ENCODE measurements around the gene ZNF407. TPM values are rescaled to one million over a fixed set of nuclear protein-coding genes. Genes with fewer than 3 reads are reported as not detected.

The ZNF407 gene
- total RNA-seq, 1 experiment from 2014 or later: 7.6 TPM

DNA sequence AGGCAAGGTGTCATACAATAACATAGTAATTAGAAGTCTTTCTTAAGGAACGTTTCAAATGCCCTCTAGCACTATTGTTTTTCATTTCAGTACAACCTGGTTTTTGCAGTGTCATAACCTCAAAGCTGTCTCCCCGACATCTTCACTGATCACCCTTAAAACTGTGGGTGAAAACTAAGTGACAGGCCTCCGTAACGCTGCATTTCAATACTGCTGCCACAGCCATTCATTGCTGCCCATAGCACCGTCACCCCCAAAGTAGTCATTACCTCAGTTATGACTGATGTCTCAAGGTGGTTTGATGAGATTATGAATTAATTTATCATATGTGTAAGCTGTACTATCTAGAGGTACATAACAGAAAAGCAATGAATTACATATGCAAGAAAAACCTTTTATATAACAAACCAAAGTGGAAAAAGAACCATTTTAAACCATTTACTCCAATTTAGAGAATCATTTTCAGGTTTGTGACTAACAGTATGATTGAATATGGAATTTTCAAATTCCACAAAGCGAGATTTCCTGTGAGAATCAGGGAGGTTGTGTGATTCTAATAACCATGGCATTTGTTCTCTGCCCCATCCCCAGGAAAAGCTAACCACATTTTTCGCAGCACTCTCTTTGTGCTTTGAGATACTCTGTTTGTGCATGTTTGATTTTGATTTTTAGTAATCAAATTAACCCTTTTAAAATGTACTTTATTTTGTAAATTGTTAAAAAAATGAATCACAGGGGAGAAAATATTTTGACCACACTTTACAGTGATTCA, 348.3 kb downstream of the ZNF407 start:
- H2AFZ ChIP-seq (ENCODE audit: low read depth, low read length, poor library complexity, severe bottlenecking): no peak overlapping the region
- no TSS peak for BruUV-seq (replicated peaks)
- no peaks in the 10 kb centered on the region for H3K79me2 ChIP-seq (ENCODE audit: insufficient read depth, low read length)
- H3K27ac ChIP-seq (ENCODE audit: low read depth, low read length): no peak overlapping the region
- intact Hi-C loops (cut with micrococcal nuclease): no loop called here
- DNase-seq (ENCODE audit: low read depth, low spot score) (no peak), ATAC-seq (no peak)
- H3K9me2 ChIP-seq (ENCODE audit: insufficient read depth): no peaks in the 10 kb centered on the region
- H3K36me3 ChIP-seq (ENCODE audit: control insufficient read depth in 1 of 2, insufficient read depth in 2 of 2, low read length in 2 of 2): no peaks in the 10 kb centered on the region
- H3K4me2 ChIP-seq (ENCODE audit: low read length): no peak overlapping the region
- no peaks in the 10 kb centered on the region for H3K4me1 ChIP-seq (ENCODE audit: control insufficient read depth in 1 of 2, insufficient read depth in 2 of 2, low read length in 2 of 2)
- no peaks in the 10 kb centered on the region for H4K20me1 ChIP-seq (ENCODE audit: insufficient read depth)
- no peak overlapping the region for H3K9ac ChIP-seq (ENCODE audit: low read length)
- CTCF ChIA-PET: no interaction called here
- RAD21 ChIA-PET (ENCODE audit: low non-redundant PET in 1 of 2, low total read pairs in 2 of 2, uncharacterized antibody in 2 of 2, unreplicated experiment in 2 of 2): no interaction called here
- POLR2A ChIA-PET: no interaction called here
- no peaks in the 10 kb centered on the region for H3K27me3 ChIP-seq (ENCODE audit: insufficient read depth, low read length)
- no peaks in the 10 kb centered on the region for H3K9me3 ChIP-seq (ENCODE audit: control insufficient read depth in 1 of 2, insufficient read depth in 1 of 2, low read depth in 1 of 2, low read length in 2 of 2)
- H3K4me3 ChIP-seq (replicated peaks in 1 of 2; ENCODE audit: low read depth in 1 of 2, low read length in 2 of 2): no peak overlapping the region
- TF ChIP-seq, protein P1, sequence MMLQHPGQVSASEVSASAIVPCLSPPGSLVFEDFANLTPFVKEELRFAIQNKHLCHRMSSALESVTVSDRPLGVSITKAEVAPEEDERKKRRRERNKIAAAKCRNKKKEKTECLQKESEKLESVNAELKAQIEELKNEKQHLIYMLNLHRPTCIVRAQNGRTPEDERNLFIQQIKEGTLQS (IDR thresholded peaks at IDR 0.05): no peak
- no peak for TF ChIP-seq EZH2 (IDR thresholded peaks at IDR 0.05)
- no peak for TF ChIP-seq MAX (IDR thresholded peaks at IDR 0.05)
- TF ChIP-seq TCF7L2 (IDR thresholded peaks at IDR 0.05; ENCODE audit: borderline replicate concordance, extremely low read depth, insufficient read depth, insufficient read length): no peak
- TF ChIP-seq RAD21 (IDR thresholded peaks at IDR 0.05; ENCODE audit: low read depth): no peak
- TF ChIP-seq ZNF274 (IDR thresholded peaks at IDR 0.05; ENCODE audit: low read depth, low read length): no peak
- no peak for TF ChIP-seq SIN3A (IDR thresholded peaks at IDR 0.05; ENCODE audit: low read depth)

GRCh38 chr18:74946646-74947375, 349.1 kb downstream of the ZNF407 start:
- intact Hi-C loops (cut with micrococcal nuclease): no loop called here
- ATAC-seq (no peak), DNase-seq (ENCODE audit: low read depth, low spot score) (no peak)
- CTCF ChIA-PET: no interaction called here
- no peaks in the 10 kb centered on the region for H3K9me2 ChIP-seq (ENCODE audit: insufficient read depth)
- H4K20me1 ChIP-seq (ENCODE audit: insufficient read depth): no peaks in the 10 kb centered on the region
- no peak overlapping the region for H2AFZ ChIP-seq (ENCODE audit: low read depth, low read length, poor library complexity, severe bottlenecking)
- H3K4me1 ChIP-seq (ENCODE audit: control insufficient read depth in 1 of 2, insufficient read depth in 2 of 2, low read length in 2 of 2): no peaks in the 10 kb centered on the region
- no peak overlapping the region for H3K9ac ChIP-seq (ENCODE audit: low read length)
- H3K9me3 ChIP-seq (ENCODE audit: control insufficient read depth in 1 of 2, insufficient read depth in 1 of 2, low read depth in 1 of 2, low read length in 2 of 2): no peaks in the 10 kb centered on the region
- RAD21 ChIA-PET (ENCODE audit: low non-redundant PET in 1 of 2, low total read pairs in 2 of 2, uncharacterized antibody in 2 of 2, unreplicated experiment in 2 of 2): no interaction called here
- no peaks in the 10 kb centered on the region for H3K79me2 ChIP-seq (ENCODE audit: insufficient read depth, low read length)
- H3K36me3 ChIP-seq (ENCODE audit: control insufficient read depth in 1 of 2, insufficient read depth in 2 of 2, low read length in 2 of 2): no peaks in the 10 kb centered on the region
- no TSS peak for BruUV-seq (replicated peaks)
- no peak overlapping the region for H3K27ac ChIP-seq (ENCODE audit: low read depth, low read length)
- TF ChIP-seq ZFX (IDR thresholded peaks at IDR 0.05) (no peak), SP1 (IDR thresholded peaks at IDR 0.05; ENCODE audit: low read depth) (no peak), CEBPB (IDR thresholded peaks at IDR 0.05; ENCODE audit: low read depth) (no peak), POLR2AphosphoS5 (IDR thresholded peaks at IDR 0.05; ENCODE audit: low read depth, low read length) (no peak), MAX (IDR thresholded peaks at IDR 0.05) (no peak), TCF7L2 (IDR thresholded peaks at IDR 0.05; ENCODE audit: borderline replicate concordance, extremely low read depth, insufficient read depth, insufficient read length) (no peak), EZH2 (IDR thresholded peaks at IDR 0.05) (no peak), ELF1 (IDR thresholded peaks at IDR 0.05; ENCODE audit: borderline replicate concordance, low read depth) (no peak), EZH2phosphoT487 (IDR thresholded peaks at IDR 0.05; ENCODE audit: borderline replicate concordance) (no peak), CBX3 (IDR thresholded peaks at IDR 0.05; ENCODE audit: low read depth) (no peak)
- TF ChIP-seq, protein P1 (IDR thresholded peaks at IDR 0.05): no peak
- no peaks in the 10 kb centered on the region for H3K27me3 ChIP-seq (ENCODE audit: insufficient read depth, low read length)
- POLR2A ChIA-PET: no interaction called here
- no peak overlapping the region for H3K4me2 ChIP-seq (ENCODE audit: low read length)
- no peak overlapping the region for H3K4me3 ChIP-seq (replicated peaks in 1 of 2; ENCODE audit: low read depth in 1 of 2, low read length in 2 of 2)
